HEK293 (cell line): ENCODE measurements around the gene SYNE1.

Experiments
- CTCF ChIA-PET: fragments of 350-600 bp; formaldehyde crosslinking; extraction: SDS; loops from one replicate; lab custom pipeline; 2021; ENCODE audit warnings: antibody characterized with exemption; lab: Yijun Ruan, JAX
- POLR2A ChIA-PET: fragments of 300-600 bp; formaldehyde crosslinking; extraction: SDS; loops from one replicate; lab custom pipeline; 2020; ENCODE audit warnings: antibody characterized with exemption, inconsistent platforms; lab: Yijun Ruan, JAX
- H3K27ac ChIP-seq: fragments of 200-500 bp; sonication (Bioruptor generic); 2 replicates; pipeline ENCODE4 v1.5.1; 2014; ENCODE audit warnings: low read depth, low read length, control low read depth, inconsistent platforms; ENCODE audit errors: extremely low read depth
- H3K36me3 ChIP-seq, 2 experiments: fragments of 200-500 bp in 1 of 2; sonication (Bioruptor generic) in 1 of 2; 1 replicate in 1 of 2; 2 replicates in 1 of 2; pipeline ENCODE4 v1.5.1; 2014 to 2017; ENCODE audit warnings: inconsistent platforms in 2 of 2, low read length in 2 of 2; ENCODE audit not compliant: control insufficient read depth in 2 of 2, insufficient read depth in 1 of 2
- H3K4me1 ChIP-seq: fragments of 200-500 bp; sonication (Bioruptor generic); 2 replicates; pipeline ENCODE4 v1.5.1; 2014; ENCODE audit warnings: mild to moderate bottlenecking, low read length, inconsistent platforms; ENCODE audit not compliant: control insufficient read depth, insufficient read depth
- H3K4me3 ChIP-seq: 2 replicates; pipeline ENCODE4 v1.5.1; 2011; ENCODE audit warnings: low read depth, mild to moderate bottlenecking, control low read depth, low read length, moderate library complexity
- H3K9me3 ChIP-seq: fragments of 200-500 bp; sonication (Bioruptor generic); 2 replicates; pipeline ENCODE4 v1.5.1; 2014; ENCODE audit warnings: low read depth, low read length, inconsistent platforms; ENCODE audit not compliant: control insufficient read depth, insufficient read depth
- KLF8 ChIP-seq: fragments of 450-650 bp; formaldehyde crosslinking; IDR thresholded peaks from 2 replicates; pipeline ENCODE4 v1.5.1; 2016; ENCODE audit warnings: missing biosample characterization, missing genetic modification characterization
- SCRT1 ChIP-seq: fragments of 450-650 bp; formaldehyde crosslinking; IDR thresholded peaks from 2 replicates; pipeline ENCODE4 v1.5.1; 2016; ENCODE audit warnings: missing biosample characterization, missing genetic modification characterization, borderline replicate concordance
- ZFP3 ChIP-seq: fragments of 450-650 bp; formaldehyde crosslinking; IDR thresholded peaks from 2 replicates; pipeline ENCODE4 v1.5.1; 2016; ENCODE audit warnings: low read depth, missing biosample characterization, missing genetic modification characterization
- ZFP41 ChIP-seq: fragments of 450-650 bp; formaldehyde crosslinking; IDR thresholded peaks from 2 replicates; pipeline ENCODE4 v1.5.1; 2016; ENCODE audit warnings: missing biosample characterization, missing genetic modification characterization, borderline replicate concordance
- ZFP69B ChIP-seq: fragments of 450-650 bp; formaldehyde crosslinking; IDR thresholded peaks from 2 replicates; pipeline ENCODE4 v1.5.1; 2016; ENCODE audit warnings: missing biosample characterization, missing genetic modification characterization
- ZNF211 ChIP-seq: fragments of 450-650 bp; formaldehyde crosslinking; IDR thresholded peaks from 2 replicates; pipeline ENCODE4 v1.5.1; 2016; ENCODE audit warnings: low read depth, missing biosample characterization, missing genetic modification characterization
- ZNF366 ChIP-seq: fragments of 450-650 bp; formaldehyde crosslinking; conservative IDR thresholded peaks from 2 replicates; pipeline ENCODE4 v1.5.1; 2016; ENCODE audit warnings: missing biosample characterization, missing genetic modification characterization
- ZNF391 ChIP-seq: fragments of 450-650 bp; formaldehyde crosslinking; IDR thresholded peaks from 2 replicates; pipeline ENCODE4 v1.5.1; 2016; ENCODE audit warnings: low read depth, missing biosample characterization, missing genetic modification characterization, borderline replicate concordance
- ZNF585B ChIP-seq: fragments of 450-650 bp; formaldehyde crosslinking; IDR thresholded peaks from 2 replicates; pipeline ENCODE4 v1.5.1; 2016; ENCODE audit warnings: missing biosample characterization, missing genetic modification characterization
- ZNF626 ChIP-seq: fragments of 450-650 bp; sonication (Bioruptor Pico); formaldehyde crosslinking; IDR thresholded peaks from 2 replicates; pipeline ENCODE4 v1.5.1; 2018; ENCODE audit warnings: missing biosample characterization, missing genetic modification characterization, inconsistent platforms
- ZNF664 ChIP-seq: fragments of 450-650 bp; formaldehyde crosslinking; IDR thresholded peaks from 2 replicates; pipeline ENCODE4 v1.5.1; 2016; ENCODE audit warnings: missing biosample characterization, missing genetic modification characterization
- ZNF843 ChIP-seq: fragments of 450-650 bp; formaldehyde crosslinking; IDR thresholded peaks from 2 replicates; pipeline ENCODE4 v1.5.1; 2016; ENCODE audit warnings: missing biosample characterization, missing genetic modification characterization
- TF ChIP-seq, protein P1 (sequence below): fragments of 450-650 bp; formaldehyde crosslinking; optimal IDR thresholded peaks from 2 replicates; pipeline ENCODE3; 2016; ENCODE audit warnings: missing biosample characterization, mild to moderate bottlenecking, missing genetic modification characterization
- TF ChIP-seq, protein P2 (sequence below): fragments of 450-650 bp; formaldehyde crosslinking; IDR thresholded peaks from 2 replicates; pipeline ENCODE4 v1.5.1; 2016; ENCODE audit warnings: missing biosample characterization, missing genetic modification characterization
- TF ChIP-seq, protein P3 (sequence below): fragments of 450-650 bp; formaldehyde crosslinking; IDR thresholded peaks from 2 replicates; pipeline ENCODE4 v1.5.1; 2016; ENCODE audit warnings: missing biosample characterization, missing genetic modification characterization, borderline replicate concordance
- TF ChIP-seq, protein P4 (sequence below): fragments of 450-650 bp; formaldehyde crosslinking; IDR thresholded peaks from 2 replicates; pipeline ENCODE4 v1.5.1; 2016; ENCODE audit warnings: missing biosample characterization, missing genetic modification characterization, low read depth
- TF ChIP-seq, protein P5 (sequence below): fragments of 450-650 bp; formaldehyde crosslinking; IDR thresholded peaks from 2 replicates; pipeline ENCODE4 v1.5.1; 2017; ENCODE audit warnings: missing biosample characterization, missing genetic modification characterization

The SYNE1 gene

DNA sequence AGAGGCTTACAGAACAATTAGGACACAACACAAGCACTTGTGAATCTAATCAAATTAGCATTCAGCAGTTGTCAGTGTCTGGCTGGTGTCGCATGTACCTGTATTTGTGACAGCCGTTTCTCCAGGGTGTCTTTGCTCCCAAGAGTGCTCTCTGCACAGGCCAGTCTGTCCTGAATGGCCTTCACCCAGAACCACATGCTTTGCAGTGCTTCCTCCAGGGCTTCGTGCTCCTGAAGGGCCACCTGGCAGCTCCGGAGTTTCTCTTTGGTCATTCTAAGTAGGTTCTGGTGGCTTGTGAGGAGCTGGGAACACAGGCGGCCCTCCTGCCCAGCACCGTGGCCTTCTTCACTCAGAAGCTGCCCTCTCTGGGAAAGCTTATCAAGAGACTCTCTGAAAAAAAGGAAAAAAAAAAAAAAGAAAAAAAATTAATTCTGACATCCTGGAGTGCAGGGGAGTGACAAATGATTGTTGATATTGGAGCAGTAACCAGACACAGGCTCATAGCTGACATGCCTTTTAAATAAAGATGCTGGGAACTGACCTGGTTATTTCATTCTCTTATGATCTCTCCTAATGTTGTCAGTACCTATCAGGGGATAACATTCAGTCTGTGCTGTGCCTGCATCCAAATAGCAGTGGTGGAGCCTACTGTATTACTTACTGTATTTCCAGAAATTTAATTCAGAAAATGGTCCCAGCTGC, 245.8 kb downstream of the SYNE1 start:
- H3K4me3 ChIP-seq = no peak overlapping the region
- ChIA-PET POLR2A (no interaction called here), CTCF (interaction anchor here (0.6 to 0.7 kb wide), 2 partner anchors 11 to 36 kb away, joined by 3 read pairs; no protein-coding TSS in a partner anchor)
- H3K4me1 ChIP-seq = no peaks in the 10 kb centered on the region
- H3K9me3 ChIP-seq = no peaks in the 10 kb centered on the region
- H3K27ac ChIP-seq = no peak overlapping the region
- no peaks in the 10 kb centered on the region for H3K36me3 ChIP-seq
- no peak for TF ChIP-seq ZFP41 (tag by site-specific recombination)
- no peak for TF ChIP-seq ZNF843 (tag by site-specific recombination)
- TF ChIP-seq ZNF391 (tag by site-specific recombination) = no peak
- TF ChIP-seq ZNF664 = no peak
- no peak for TF ChIP-seq ZNF211
- no peak for TF ChIP-seq ZNF585B (tag by site-specific recombination)
- TF ChIP-seq ZFP69B (tag by site-specific recombination) = no peak
- TF ChIP-seq, protein P1, sequence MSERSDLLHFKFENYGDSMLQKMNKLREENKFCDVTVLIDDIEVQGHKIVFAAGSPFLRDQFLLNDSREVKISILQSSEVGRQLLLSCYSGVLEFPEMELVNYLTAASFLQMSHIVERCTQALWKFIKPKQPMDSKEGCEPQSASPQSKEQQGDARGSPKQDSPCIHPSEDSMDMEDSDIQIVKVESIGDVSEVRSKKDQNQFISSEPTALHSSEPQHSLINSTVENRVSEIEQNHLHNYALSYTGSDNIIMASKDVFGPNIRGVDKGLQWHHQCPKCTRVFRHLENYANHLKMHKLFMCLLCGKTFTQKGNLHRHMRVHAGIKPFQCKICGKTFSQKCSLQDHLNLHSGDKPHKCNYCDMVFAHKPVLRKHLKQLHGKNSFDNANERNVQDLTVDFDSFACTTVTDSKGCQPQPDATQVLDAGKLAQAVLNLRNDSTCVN (tag by site-specific recombination) = no peak
- TF ChIP-seq, protein P2, sequence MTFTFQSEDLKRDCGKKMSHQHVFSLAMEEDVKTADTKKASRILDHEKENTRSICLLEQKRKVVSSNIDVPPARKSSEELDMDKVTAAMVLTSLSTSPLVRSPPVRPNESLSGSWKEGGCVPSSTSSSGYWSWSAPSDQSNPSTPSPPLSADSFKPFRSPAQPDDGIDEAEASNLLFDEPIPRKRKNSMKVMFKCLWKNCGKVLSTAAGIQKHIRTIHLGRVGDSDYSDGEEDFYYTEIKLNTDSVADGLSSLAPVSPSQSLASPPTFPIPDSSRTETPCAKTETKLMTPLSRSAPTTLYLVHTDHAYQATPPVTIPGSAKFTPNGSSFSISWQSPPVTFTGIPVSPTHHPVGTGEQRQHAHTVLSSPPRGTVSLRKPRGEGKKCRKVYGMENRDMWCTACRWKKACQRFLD (tag by site-specific recombination) = no peak
- TF ChIP-seq ZNF366 (tag by site-specific recombination) = no peak
- TF ChIP-seq, protein P3, sequence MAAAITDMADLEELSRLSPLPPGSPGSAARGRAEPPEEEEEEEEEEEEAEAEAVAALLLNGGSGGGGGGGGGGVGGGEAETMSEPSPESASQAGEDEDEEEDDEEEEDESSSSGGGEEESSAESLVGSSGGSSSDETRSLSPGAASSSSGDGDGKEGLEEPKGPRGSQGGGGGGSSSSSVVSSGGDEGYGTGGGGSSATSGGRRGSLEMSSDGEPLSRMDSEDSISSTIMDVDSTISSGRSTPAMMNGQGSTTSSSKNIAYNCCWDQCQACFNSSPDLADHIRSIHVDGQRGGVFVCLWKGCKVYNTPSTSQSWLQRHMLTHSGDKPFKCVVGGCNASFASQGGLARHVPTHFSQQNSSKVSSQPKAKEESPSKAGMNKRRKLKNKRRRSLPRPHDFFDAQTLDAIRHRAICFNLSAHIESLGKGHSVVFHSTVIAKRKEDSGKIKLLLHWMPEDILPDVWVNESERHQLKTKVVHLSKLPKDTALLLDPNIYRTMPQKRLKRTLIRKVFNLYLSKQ (tag by site-specific recombination) = no peak
- TF ChIP-seq, protein P4, sequence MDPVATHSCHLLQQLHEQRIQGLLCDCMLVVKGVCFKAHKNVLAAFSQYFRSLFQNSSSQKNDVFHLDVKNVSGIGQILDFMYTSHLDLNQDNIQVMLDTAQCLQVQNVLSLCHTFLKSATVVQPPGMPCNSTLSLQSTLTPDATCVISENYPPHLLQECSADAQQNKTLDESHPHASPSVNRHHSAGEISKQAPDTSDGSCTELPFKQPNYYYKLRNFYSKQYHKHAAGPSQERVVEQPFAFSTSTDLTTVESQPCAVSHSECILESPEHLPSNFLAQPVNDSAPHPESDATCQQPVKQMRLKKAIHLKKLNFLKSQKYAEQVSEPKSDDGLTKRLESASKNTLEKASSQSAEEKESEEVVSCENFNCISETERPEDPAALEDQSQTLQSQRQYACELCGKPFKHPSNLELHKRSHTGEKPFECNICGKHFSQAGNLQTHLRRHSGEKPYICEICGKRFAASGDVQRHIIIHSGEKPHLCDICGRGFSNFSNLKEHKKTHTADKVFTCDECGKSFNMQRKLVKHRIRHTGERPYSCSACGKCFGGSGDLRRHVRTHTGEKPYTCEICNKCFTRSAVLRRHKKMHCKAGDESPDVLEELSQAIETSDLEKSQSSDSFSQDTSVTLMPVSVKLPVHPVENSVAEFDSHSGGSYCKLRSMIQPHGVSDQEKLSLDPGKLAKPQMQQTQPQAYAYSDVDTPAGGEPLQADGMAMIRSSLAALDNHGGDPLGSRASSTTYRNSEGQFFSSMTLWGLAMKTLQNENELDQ (tag by site-specific recombination) = no peak
- TF ChIP-seq KLF8 (tag by site-specific recombination) = no peak
- TF ChIP-seq SCRT1 (tag by site-specific recombination) = no peak
- TF ChIP-seq ZFP3 = no peak
- TF ChIP-seq ZNF626 = no peak
- TF ChIP-seq, protein P5, sequence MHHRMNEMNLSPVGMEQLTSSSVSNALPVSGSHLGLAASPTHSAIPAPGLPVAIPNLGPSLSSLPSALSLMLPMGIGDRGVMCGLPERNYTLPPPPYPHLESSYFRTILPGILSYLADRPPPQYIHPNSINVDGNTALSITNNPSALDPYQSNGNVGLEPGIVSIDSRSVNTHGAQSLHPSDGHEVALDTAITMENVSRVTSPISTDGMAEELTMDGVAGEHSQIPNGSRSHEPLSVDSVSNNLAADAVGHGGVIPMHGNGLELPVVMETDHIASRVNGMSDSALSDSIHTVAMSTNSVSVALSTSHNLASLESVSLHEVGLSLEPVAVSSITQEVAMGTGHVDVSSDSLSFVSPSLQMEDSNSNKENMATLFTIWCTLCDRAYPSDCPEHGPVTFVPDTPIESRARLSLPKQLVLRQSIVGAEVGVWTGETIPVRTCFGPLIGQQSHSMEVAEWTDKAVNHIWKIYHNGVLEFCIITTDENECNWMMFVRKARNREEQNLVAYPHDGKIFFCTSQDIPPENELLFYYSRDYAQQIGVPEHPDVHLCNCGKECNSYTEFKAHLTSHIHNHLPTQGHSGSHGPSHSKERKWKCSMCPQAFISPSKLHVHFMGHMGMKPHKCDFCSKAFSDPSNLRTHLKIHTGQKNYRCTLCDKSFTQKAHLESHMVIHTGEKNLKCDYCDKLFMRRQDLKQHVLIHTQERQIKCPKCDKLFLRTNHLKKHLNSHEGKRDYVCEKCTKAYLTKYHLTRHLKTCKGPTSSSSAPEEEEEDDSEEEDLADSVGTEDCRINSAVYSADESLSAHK (tag by site-specific recombination) = no peak
